HCT116 (cell line): ENCODE measurements around the gene LRFN2. TPM values are rescaled to one million over a fixed set of nuclear protein-coding genes. Genes with fewer than 3 reads are reported as not detected.

Experiments used
- ATAC-seq: fragments of 200-7000 bp; cut with Tn5 transposase; 2 replicates; pipeline ENCODE4 v1.9.1; 2020; ENCODE audit warnings: mild to moderate bottlenecking, moderate library complexity
- BruUV-seq: library from RNA; stranded (reverse); fragments of 400-500 nt; replicated peaks from 2 replicates; lab custom pipeline; 2021; lab: Mats Ljungman, UMichigan
- CTCF ChIA-PET: fragments of 300-600 bp; sonication (Branson Sonifier 250); formaldehyde crosslinking; loops from one replicate; lab custom pipeline; 2021; ENCODE audit warnings: antibody characterized with exemption; lab: Charles Lee
- POLR2A ChIA-PET: fragments of 300-600, 350-600 bp; sonication (Branson Sonifier 250); formaldehyde crosslinking; loops from one replicate; lab custom pipeline; 2021; ENCODE audit warnings: antibody characterized with exemption; lab: Charles Lee
- RAD21 ChIA-PET, 2 experiments: fragments of 300-600 bp; sonication (Branson Sonifier 250); formaldehyde crosslinking; loops; one replicate each; lab custom pipeline; 2023; ENCODE audit warnings: low total read pairs in 2 of 2; ENCODE audit not compliant: uncharacterized antibody in 2 of 2, unreplicated experiment in 2 of 2, low non-redundant PET in 1 of 2; lab: Charles Lee
- DNase-seq: peaks from one replicate; pipeline ENCODE4 v3.0.0-alpha.2; 2010; ENCODE audit warnings: low read depth, low spot score
- H2AFZ ChIP-seq: fragments of 200-600 bp; shearing (Covaris generic), sonication (generic); 2 replicates; pipeline ENCODE4 v1.6.1; 2017; ENCODE audit warnings: low read depth, mixed run types, mixed read lengths, antibody characterized with exemption, low read length; ENCODE audit not compliant: poor library complexity, severe bottlenecking
- H3K27ac ChIP-seq: 2 replicates; pipeline ENCODE4 v1.5.1; 2012; ENCODE audit warnings: low read depth, low read length
- H3K27me3 ChIP-seq: fragments of 200-600 bp; sonication (generic); 2 replicates; pipeline ENCODE4 v1.6.1; 2016; ENCODE audit warnings: mixed run types, low read length, mixed read lengths; ENCODE audit not compliant: insufficient read depth
- H3K36me3 ChIP-seq, 2 experiments: fragments of 200-500 bp in 1 of 2; fragments of 200-600 bp in 1 of 2; sonication (Bioruptor generic) in 1 of 2; sonication (generic) in 1 of 2; 2 replicates each; pipeline versions ENCODE4 v1.5.1 to v1.6.1; 2014 to 2016; ENCODE audit warnings: low read length in 2 of 2, inconsistent platforms in 1 of 2, mixed read lengths in 1 of 2, mixed run types in 1 of 2; ENCODE audit not compliant: insufficient read depth in 2 of 2, control insufficient read depth in 1 of 2
- H3K4me1 ChIP-seq, 2 experiments: fragments of 200-600 bp in 1 of 2; sonication (generic) in 1 of 2; 2 replicates each; pipeline versions ENCODE4 v1.5.1 to v1.6.1; 2012 to 2017; ENCODE audit warnings: low read length in 2 of 2, inconsistent platforms in 1 of 2, mild to moderate bottlenecking in 1 of 2, mixed read lengths in 1 of 2, mixed run types in 1 of 2, moderate library complexity in 1 of 2; ENCODE audit not compliant: insufficient read depth in 2 of 2, control insufficient read depth in 1 of 2
- H3K4me2 ChIP-seq: fragments of 200-600 bp; sonication (generic); 2 replicates; pipeline ENCODE4 v1.6.1; 2017; ENCODE audit warnings: mixed run types, low read length, mixed read lengths
- H3K4me3 ChIP-seq, 2 experiments: fragments of 200-600 bp in 1 of 2; sonication (generic) in 1 of 2; replicated peaks in 1 of 2; 2 replicates each; pipeline ENCODE4 v1.5.1; 2011 to 2016; ENCODE audit warnings: low read length in 2 of 2, control low read depth in 1 of 2, low read depth in 1 of 2, mild to moderate bottlenecking in 1 of 2, mixed read lengths in 1 of 2, mixed run types in 1 of 2
- H3K79me2 ChIP-seq: fragments of 200-600 bp; sonication (generic); 2 replicates; pipeline ENCODE4 v1.6.1; 2017; ENCODE audit warnings: mild to moderate bottlenecking, mixed run types, low read length, moderate library complexity, mixed read lengths; ENCODE audit not compliant: insufficient read depth
- H3K9ac ChIP-seq: fragments of 200-600 bp; sonication (generic); 2 replicates; pipeline ENCODE4 v1.6.1; 2016; ENCODE audit warnings: low read length, mixed read lengths
- H3K9me2 ChIP-seq: fragments of 200-600 bp; sonication (generic), shearing (Covaris generic); 2 replicates; pipeline ENCODE4 v1.6.1; 2017; ENCODE audit warnings: mixed run types, mild to moderate bottlenecking, moderate library complexity; ENCODE audit not compliant: insufficient read depth
- H3K9me3 ChIP-seq, 2 experiments: fragments of 200-500 bp in 1 of 2; fragments of 200-600 bp in 1 of 2; sonication (Bioruptor generic) in 1 of 2; sonication (generic) in 1 of 2; 2 replicates each; pipeline ENCODE4 v1.6.1; 2014 to 2017; ENCODE audit warnings: low read length in 2 of 2, mixed read lengths in 2 of 2, inconsistent platforms in 1 of 2, low read depth in 1 of 2, mild to moderate bottlenecking in 1 of 2, mixed run types in 1 of 2, moderate library complexity in 1 of 2; ENCODE audit not compliant: control insufficient read depth in 1 of 2, insufficient read depth in 1 of 2
- H4K20me1 ChIP-seq: fragments of 200-600 bp; sonication (generic), shearing (Covaris generic); 2 replicates; pipeline ENCODE4 v1.6.1; 2017; ENCODE audit warnings: mixed run types, mild to moderate bottlenecking, moderate library complexity; ENCODE audit not compliant: insufficient read depth
- CBX3 ChIP-seq: IDR thresholded peaks from 2 replicates; pipeline ENCODE4 v1.6.1; 2012; ENCODE audit warnings: low read depth
- CEBPB ChIP-seq: IDR thresholded peaks from 2 replicates; pipeline ENCODE4 v1.6.1; 2012; ENCODE audit warnings: low read depth
- CTCF ChIP-seq, 3 experiments: fragments of 200-600 bp in 1 of 3; sonication (generic) in 1 of 3; IDR thresholded peaks in 2 of 3; conservative IDR thresholded peaks in 1 of 3; 2 replicates each; pipeline ENCODE4 v1.5.1; 2012 to 2017; ENCODE audit warnings: low read depth in 2 of 3, low read length in 2 of 3, antibody characterized with exemption in 1 of 3, borderline replicate concordance in 1 of 3, control low read depth in 1 of 3, mild to moderate bottlenecking in 1 of 3, mixed read lengths in 1 of 3, mixed run types in 1 of 3, moderate library complexity in 1 of 3; ENCODE audit not compliant: insufficient read depth in 1 of 3
- ELF1 ChIP-seq: IDR thresholded peaks from 2 replicates; pipeline ENCODE4 v1.6.1; 2012; ENCODE audit warnings: low read depth, borderline replicate concordance
- FOSL1 ChIP-seq: IDR thresholded peaks from 2 replicates; pipeline ENCODE4 v1.6.1; 2012; ENCODE audit warnings: low read depth
- JUND ChIP-seq: IDR thresholded peaks from 2 replicates; pipeline ENCODE4 v1.6.1; 2012
- MAX ChIP-seq: IDR thresholded peaks from 2 replicates; pipeline ENCODE4 v1.6.1; 2012
- POLR2A ChIP-seq: IDR thresholded peaks from 2 replicates; pipeline ENCODE4 v1.7.0; 2011; ENCODE audit warnings: borderline replicate concordance; ENCODE audit not compliant: insufficient read depth, insufficient read length; ENCODE audit errors: extremely low read depth
- RAD21 ChIP-seq: IDR thresholded peaks from 2 replicates; pipeline ENCODE4 v1.6.1; 2012; ENCODE audit warnings: low read depth, mild to moderate bottlenecking
- SIN3A ChIP-seq: IDR thresholded peaks from 2 replicates; pipeline ENCODE4 v1.6.1; 2012; ENCODE audit warnings: low read depth
- SP1 ChIP-seq: IDR thresholded peaks from 2 replicates; pipeline ENCODE4 v1.6.1; 2012; ENCODE audit warnings: low read depth
- SRF ChIP-seq: IDR thresholded peaks from 2 replicates; pipeline ENCODE4 v1.6.1; 2012; ENCODE audit warnings: low read depth
- YY1 ChIP-seq: IDR thresholded peaks from 2 replicates; pipeline ENCODE4 v1.6.1; 2011; ENCODE audit warnings: low read length, low read depth, moderate library complexity, mild to moderate bottlenecking; ENCODE audit not compliant: insufficient replicate concordance; ENCODE audit errors: extremely low read depth
- ZBTB33 ChIP-seq: IDR thresholded peaks from 2 replicates; pipeline ENCODE4 v1.6.1; 2011; ENCODE audit warnings: mild to moderate bottlenecking, low read length, moderate library complexity; ENCODE audit not compliant: insufficient replicate concordance; ENCODE audit errors: extremely low read depth
- ZNF274 ChIP-seq: fragments of 200-500 bp; sonication (Bioruptor generic); IDR thresholded peaks from 2 replicates; pipeline ENCODE4 v1.6.1; 2014; ENCODE audit warnings: mild to moderate bottlenecking, low read depth, low read length, inconsistent platforms
- intact Hi-C: fragments of 100-400 bp; cut with micrococcal nuclease; formaldehyde crosslinking; loops from 2 replicates; pipeline ENCODE4 v1.10.0; 2022
- total RNA-seq: library from RNA; stranded (reverse); gene quantifications from one replicate; pipeline ENCODE4 v1.2.1, GENCODE V29; 2021; ENCODE audit not compliant: unreplicated experiment

LRFN2 gene
- total RNA-seq, 1 experiment from 2014 or later = not detected

GRCh38 chr6:40440053-40440452 lies 147.1 kb downstream of the LRFN2 start:
- RAD21 ChIA-PET = no interaction called here
- Histone ChIP-seq H3K4me1 (no peaks in the 10 kb centered on the region), H2AFZ (no peak overlapping the region), H3K27me3 (no peaks in the 10 kb centered on the region), H3K9me2 (no peaks in the 10 kb centered on the region), H3K4me3 (no peak overlapping the region), H3K27ac (no peak overlapping the region), H3K4me2 (no peak overlapping the region), H3K9me3 (no peaks in the 10 kb centered on the region), H3K36me3 (no peaks in the 10 kb centered on the region), H3K9ac (no peak overlapping the region), H4K20me1 (no peaks in the 10 kb centered on the region), H3K79me2 (no peaks in the 10 kb centered on the region)
- no TSS peak for BruUV-seq
- no peak for ATAC-seq
- no peak for DNase-seq
- CTCF ChIA-PET = no interaction called here
- POLR2A ChIA-PET = no interaction called here
- intact Hi-C loops = no loop called here
- TF ChIP-seq FOSL1 (no peak), ZNF274 (no peak), SRF (no peak), YY1 (no peak), JUND (no peak), CTCF (IDR thresholded peaks at IDR 0.05 in 2 of 3, conservative IDR thresholded peaks at IDR 0.05 in 1 of 3; ENCODE audit: borderline replicate concordance in 1 of 3, insufficient read depth in 1 of 3, low read depth in 2 of 3, low read length in 2 of 3) (no peak)

GRCh38 chr6:40439026-40439800 lies 148.0 kb downstream of the LRFN2 start:
- ATAC-seq (no peak), DNase-seq (no peak)
- no peak overlapping the region for H2AFZ ChIP-seq
- no peak overlapping the region for H3K4me2 ChIP-seq
- no peaks in the 10 kb centered on the region for H3K36me3 ChIP-seq
- POLR2A ChIA-PET = no interaction called here
- H3K9me2 ChIP-seq = no peaks in the 10 kb centered on the region
- BruUV-seq = no TSS peak
- no peaks in the 10 kb centered on the region for H3K9me3 ChIP-seq
- H3K4me1 ChIP-seq = no peaks in the 10 kb centered on the region
- H4K20me1 ChIP-seq = no peaks in the 10 kb centered on the region
- H3K4me3 ChIP-seq = no peak overlapping the region
- no peak overlapping the region for H3K27ac ChIP-seq
- H3K27me3 ChIP-seq = no peaks in the 10 kb centered on the region
- H3K79me2 ChIP-seq = no peaks in the 10 kb centered on the region
- no peak overlapping the region for H3K9ac ChIP-seq
- intact Hi-C loops = no loop called here
- CTCF ChIA-PET = no interaction called here
- RAD21 ChIA-PET = no interaction called here
- TF ChIP-seq ZNF274 = no peak
- no peak for TF ChIP-seq SIN3A
- TF ChIP-seq SRF = no peak
- no peak for TF ChIP-seq JUND
- TF ChIP-seq ELF1 = no peak
- no peak for TF ChIP-seq SP1
- TF ChIP-seq POLR2A = no peak
- no peak for TF ChIP-seq CBX3
- TF ChIP-seq MAX = no peak
- TF ChIP-seq YY1 = no peak
- TF ChIP-seq ZBTB33 = no peak
- TF ChIP-seq CEBPB = no peak
- TF ChIP-seq RAD21 = no peak
